ENCODE results near the gene IRAK1.

The IRAK1 gene

GRCh38 chrX:154016366-154017076 lies 3.2 kb downstream of the IRAK1 start:
- TF ChIP-seq CTCF (conservative IDR thresholded peaks at IDR 0.05; ENCODE audit: control insufficient read depth, insufficient read depth, low read depth, low read length): no peak
- no peak for DNase-seq (ENCODE audit: low read depth)
- no peak overlapping the region for H3K4me3 ChIP-seq (ENCODE audit: control insufficient read depth, low read depth, low read length)

GRCh38 chrX:154015581-154016264 lies 4.0 kb downstream of the IRAK1 start:
- no peak for DNase-seq (ENCODE audit: low read depth)
- H3K4me3 ChIP-seq (ENCODE audit: control insufficient read depth, low read depth, low read length): no peak overlapping the region
- TF ChIP-seq CTCF (conservative IDR thresholded peaks at IDR 0.05; ENCODE audit: control insufficient read depth, insufficient read depth, low read depth, low read length): no peak

- no peak overlapping the region for H3K4me3 ChIP-seq (ENCODE audit: control insufficient read depth, low read depth, low read length)
- DNase-seq (ENCODE audit: low read depth): no peak
- no peak for TF ChIP-seq CTCF (conservative IDR thresholded peaks at IDR 0.05; ENCODE audit: control insufficient read depth, insufficient read depth, low read depth, low read length)
These were observed 5.0 kb downstream of the IRAK1 start for GRCh38 chrX:154014429-154015380.

- no peak overlapping the region for H3K4me3 ChIP-seq (ENCODE audit: control insufficient read depth, low read depth, low read length)
- TF ChIP-seq CTCF (conservative IDR thresholded peaks at IDR 0.05; ENCODE audit: control insufficient read depth, insufficient read depth, low read depth, low read length): peak; percentile 82
- peak; percentile 38 for DNase-seq (ENCODE audit: low read depth)
These were observed 5.9 kb downstream of the IRAK1 start for GRCh38 chrX:154013614-154014360.

- DNase-seq (ENCODE audit: low read depth): no peak
- TF ChIP-seq CTCF (conservative IDR thresholded peaks at IDR 0.05; ENCODE audit: control insufficient read depth, insufficient read depth, low read depth, low read length): no peak
- H3K4me3 ChIP-seq (ENCODE audit: control insufficient read depth, low read depth, low read length): no peak overlapping the region
These were observed 6.7 kb downstream of the IRAK1 start for GRCh38 chrX:154013001-154013421.
